ENCODE data around the gene TEX54.
"Not testable (repeated sequence)": the region's sequence is repeated elsewhere in the genome, so short reads cannot be mapped to it uniquely, and the experiment has no call there.

TEX54 gene

DNA sequence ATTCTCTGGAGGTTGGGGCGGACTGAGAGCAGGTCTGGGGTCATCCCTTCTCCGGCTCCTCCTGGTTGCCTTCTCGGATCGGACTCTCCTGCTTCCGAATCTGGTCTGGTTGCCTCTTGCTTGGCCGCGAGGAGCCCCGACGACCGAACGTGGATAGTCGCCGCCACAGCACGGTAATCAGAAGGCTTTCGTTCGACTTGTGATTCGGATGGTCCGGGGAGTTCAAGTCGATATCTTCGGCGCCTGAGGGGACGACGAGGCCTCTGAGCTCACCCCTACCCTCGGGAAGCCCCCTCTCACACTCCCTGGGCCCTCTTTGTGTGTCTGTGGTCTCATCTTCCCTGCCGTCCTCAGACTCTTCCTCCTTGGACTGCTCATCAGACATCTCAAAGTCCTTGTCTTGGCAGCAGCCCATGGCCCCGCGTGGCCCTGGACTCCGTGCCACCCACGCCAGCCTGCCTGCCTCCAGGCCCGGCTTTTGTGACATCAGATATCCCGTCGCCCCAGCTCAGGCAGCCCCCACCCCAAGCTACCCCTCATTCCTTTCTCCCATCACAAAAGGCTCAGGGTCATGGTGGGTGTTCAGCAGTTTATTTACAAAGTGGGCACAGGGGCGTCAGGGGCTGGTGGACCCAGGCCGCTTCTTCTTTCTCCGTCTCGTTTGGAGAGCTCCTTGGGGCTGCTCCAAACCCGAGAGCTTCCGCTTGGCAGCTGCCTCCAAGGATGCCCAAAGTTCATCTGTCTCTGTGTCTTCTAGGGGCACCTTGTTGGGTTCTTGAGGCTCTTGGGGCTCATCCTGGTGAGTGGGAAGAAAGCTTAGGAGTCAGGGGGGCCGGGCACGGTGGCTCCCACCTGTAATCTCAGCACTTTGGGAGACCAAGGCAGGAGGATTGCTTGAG is at the start of gene TEX54:
TEX54 (minus strand) TSS at position 506 of the 899 bp plus-strand sequence.
- no peak for DNase-seq

DNA sequence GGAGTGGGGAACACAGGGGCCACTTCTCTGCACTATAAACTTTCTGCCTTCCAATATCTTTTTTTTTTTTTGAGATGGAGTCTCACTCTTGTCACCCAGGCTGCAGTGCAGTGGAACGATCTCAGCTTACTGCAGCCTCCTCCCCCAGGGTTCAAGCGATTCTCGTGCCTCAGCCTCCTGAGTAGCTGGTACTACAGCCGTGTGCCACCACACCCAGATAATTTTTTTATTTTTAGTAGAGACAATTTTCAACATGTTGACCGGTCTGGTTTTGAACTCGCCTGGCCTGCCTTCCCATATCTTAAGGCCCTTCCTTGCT is 49.7 kb upstream of the TEX54 start:
- DNase-seq = no peak

DNA sequence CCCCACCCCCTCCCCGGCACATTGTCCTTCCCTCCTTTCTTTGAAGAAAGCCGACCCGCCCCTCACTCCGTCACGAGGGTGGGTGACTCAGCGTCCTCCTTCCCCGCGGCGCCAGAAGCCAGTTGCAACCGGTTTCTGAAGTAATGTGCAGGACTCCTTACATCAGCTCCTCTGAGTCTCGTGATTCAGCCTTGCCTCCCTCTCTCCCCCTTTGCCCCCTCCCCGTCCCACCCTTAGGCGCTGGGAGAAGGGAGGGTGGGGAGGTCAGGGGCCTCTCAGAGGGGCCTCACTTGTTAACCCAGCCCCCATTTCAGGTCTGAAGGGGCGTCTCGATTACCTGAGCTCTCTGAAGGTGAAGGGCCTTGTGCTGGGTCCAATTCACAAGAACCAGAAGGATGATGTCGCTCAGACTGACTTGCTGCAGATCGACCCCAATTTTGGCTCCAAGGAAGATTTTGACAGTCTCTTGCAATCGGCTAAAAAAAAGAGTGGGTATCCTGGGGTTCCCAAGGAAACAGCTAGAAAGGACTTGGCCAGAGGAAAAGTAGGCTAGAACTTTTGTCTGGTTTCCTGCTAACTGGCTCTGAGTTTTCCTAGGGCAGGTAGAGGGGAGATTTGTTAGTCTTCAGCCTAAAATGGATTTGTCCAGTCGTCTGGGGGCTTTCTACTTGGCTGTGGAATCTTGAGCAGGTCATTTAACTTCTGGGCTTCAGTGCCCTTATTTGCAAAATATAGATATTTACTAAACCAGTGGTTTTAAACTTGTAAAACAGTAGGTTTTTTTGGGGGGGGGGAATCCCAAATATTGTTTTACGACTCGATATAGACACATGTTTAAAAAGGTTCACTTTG is 49.2 kb upstream of the TEX54 start:
- peak; percentile 51 for DNase-seq

GRCh38 chr11:62880803-62881578 is 48.4 kb upstream of the TEX54 start, which contains the start of gene SLC3A2:
TSS of gene SLC3A2 (plus strand) at chr11:62880896. CDS start at chr11:62881024, 128 bp downstream.
- peak; percentile 51 for DNase-seq

GRCh38 chr11:62880231-62880802 is 47.7 kb upstream of the TEX54 start:
- no peak for DNase-seq

DNA sequence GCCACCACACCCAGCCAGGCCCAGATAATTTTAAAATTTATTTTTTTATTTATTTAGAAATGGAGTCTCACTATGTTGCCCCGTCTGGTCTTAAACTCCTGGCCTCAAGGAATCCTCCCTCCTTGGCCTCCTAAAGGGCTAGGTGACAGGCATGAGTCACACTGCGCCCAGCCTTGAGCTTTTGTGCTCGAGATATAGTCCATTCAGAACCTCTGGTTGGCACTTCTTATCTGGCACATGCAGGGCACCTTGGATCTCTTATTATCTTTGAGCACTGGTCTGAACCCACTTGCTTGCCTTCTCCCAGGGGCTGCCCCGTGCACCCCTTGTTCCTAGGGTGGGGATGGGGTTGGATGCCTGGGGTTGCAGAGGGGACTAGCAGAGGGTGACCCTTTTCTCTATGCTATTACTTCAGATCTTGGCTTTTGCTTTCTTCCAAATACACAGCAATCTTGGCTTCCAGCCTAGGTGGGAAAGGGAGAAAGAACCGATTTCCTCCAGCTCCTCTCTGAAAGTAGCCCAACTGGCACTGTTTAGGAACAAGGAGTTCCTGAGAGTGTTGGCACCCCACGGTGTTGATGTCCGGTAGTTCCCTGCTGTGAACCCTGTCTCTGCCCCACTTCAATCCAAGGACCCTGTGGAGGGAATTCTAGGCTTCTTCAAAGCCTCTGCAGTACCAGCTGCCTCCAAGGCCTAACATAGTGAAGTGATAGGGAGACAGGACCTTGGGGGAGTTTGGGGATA is 46.8 kb upstream of the TEX54 start:
- no peak for DNase-seq

GRCh38 chr11:62876712-62877111 is 44.1 kb upstream of the TEX54 start:
- no peak for DNase-seq

- no peak for DNase-seq
Measured at GRCh38 chr11:62875698-62876478, 43.2 kb upstream of the TEX54 start.

- DNase-seq = no peak
Measured at GRCh38 chr11:62874851-62875250, 42.2 kb upstream of the TEX54 start.

GRCh38 chr11:62865635-62866034 is 33.0 kb upstream of the TEX54 start:
- no peak for DNase-seq

- no peak for DNase-seq
Measured at GRCh38 chr11:62863687-62864335, 31.2 kb upstream of the TEX54 start.

GRCh38 chr11:62861564-62862192 is 29.0 kb upstream of the TEX54 start:
- DNase-seq = not testable (repeated sequence)

DNA sequence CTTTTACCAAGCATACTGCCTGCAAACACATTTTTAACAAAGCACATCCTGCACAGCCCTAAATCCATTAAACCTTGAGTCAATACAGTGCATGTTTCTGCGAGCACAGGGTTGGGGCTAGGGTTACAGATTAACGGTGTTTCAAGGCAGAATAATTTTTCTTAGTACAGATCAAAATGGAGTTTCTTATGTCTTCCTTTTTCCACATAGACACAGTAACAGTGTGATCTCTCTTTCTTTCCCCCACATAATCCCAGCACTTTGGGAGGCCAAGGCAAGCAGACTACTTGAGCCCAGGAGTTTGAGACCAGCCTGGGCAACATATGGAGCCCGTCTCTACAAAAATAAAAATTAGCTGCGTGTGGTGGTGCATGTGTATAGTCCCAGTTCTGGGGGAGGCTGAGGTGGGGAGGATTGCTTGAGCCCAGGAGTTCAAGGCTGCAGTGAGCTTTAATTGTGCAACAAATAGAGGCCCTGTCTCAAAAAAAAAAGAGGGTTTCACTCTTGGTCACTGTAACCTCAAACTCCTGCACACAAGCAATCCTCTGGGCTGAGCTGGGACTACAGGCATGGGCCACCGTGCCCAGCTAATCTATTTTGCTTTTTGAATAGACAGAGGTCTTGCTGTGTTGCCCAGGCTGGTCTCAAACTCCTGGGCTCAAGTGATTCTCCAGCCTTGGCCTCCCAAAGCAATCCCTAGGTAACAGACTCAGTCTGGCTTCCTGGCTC is 28.4 kb upstream of the TEX54 start:
- DNase-seq = no peak

GRCh38 chr11:62859281-62859703 is 26.7 kb upstream of the TEX54 start:
- DNase-seq = not testable (repeated sequence)

GRCh38 chr11:62858201-62858600 is 25.6 kb upstream of the TEX54 start:
- no peak for DNase-seq

DNA sequence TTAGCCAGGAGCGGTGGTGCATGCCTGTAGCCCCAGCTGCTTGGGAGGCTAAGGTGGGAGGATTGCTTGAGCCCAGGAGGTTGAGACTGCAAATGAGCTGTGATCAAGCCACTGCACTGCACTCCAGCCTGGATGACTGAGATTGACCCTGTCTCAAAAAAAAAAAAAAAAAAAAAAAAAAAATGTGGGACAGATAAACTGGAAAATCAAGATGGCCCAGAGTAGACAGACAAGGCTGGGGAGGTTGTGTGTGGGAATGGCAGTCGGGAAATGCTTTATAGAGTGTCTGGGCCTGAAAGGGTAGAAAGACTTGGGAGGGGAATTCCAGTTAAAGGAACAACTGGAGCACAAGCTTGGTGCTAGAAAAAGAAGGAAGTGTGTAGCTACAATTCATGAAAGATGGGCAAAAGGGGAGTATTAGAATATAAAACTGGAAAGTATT is 24.9 kb upstream of the TEX54 start:
- no peak for DNase-seq

DNA sequence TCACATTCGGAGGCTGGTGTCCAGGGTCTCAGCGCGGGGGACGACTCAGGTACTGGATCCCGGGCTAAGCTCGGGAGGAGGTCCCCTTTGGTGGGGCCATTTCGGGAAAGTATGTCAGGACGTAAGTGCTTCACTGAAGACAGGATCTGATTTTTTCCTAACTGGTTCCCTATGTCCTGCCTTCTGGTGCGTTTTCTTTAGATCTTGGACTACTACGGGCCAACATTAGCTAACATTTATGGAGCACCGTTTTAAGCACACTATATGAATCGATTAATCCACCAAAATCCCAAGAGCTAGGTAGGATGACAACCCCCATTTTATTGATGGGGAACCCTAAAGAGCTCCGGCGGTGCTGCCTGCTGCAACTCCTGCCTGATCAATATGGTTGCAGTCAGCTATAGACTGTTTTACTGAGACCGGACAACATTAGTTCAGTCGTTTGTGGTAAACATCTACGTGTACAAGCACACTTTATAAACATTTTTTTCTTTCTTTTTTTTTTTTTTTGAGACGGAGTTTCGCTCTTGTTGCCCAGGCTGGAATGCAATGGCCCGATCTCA is 23.8 kb upstream of the TEX54 start:
- no peak for DNase-seq

DNA sequence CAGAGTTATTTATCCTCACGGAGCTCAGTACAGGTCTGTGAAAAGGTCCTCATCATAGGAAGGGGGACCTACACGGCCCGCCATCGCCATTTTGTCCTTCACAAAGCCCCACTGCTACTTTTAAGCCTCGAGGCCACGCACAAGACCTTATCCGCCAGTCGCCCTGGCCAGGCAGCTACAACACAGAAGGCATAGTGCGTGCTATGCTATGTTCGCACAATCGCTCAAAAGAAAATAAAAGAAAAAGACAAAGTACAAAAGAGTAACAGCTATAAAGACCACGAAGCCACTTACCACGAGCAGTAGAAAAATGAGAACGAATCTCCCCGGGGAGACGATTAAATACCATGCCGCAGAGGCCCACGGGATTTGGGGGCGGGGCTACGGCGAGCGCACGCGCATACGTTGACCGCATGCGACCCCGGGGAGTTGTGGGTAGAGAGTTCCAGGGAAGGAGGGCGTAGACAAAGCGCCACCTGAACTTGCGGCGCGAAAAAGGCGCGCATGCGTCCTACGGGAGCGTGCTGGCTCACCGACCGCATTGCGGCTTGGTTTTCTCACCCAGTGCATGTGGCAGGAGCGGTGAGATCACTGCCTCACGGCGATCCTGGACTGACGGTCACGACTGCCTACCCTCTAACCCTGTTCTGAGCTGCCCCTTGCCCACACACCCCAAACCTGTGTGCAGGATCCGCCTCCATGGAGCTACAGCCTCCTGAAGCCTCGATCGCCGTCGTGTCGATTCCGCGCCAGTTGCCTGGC is 23.1 kb upstream of the TEX54 start:
- peak; percentile 93 for DNase-seq

Measured in SHP77 treated with DMSO at 0.1 percent for 48 hours (cell line).